ENCODE measurements around the gene FIGNL2. TPM values are rescaled to one million over a fixed set of nuclear protein-coding genes. Genes with fewer than 3 reads are reported as not detected.

Gene FIGNL2
- total RNA-seq, 4 donors from 2014 or later: 1.1 to 2.1 (median 1.3) TPM

GRCh38 chr12:51884676-51885229 lies 36.2 kb upstream of the FIGNL2 start:
- Histone ChIP-seq H3K27ac (no peak overlapping the region), H3K27me3 (no peaks in the 10 kb centered on the region), H3K9me3 (no peaks in the 10 kb centered on the region), H3K36me3 (no peaks in the 10 kb centered on the region), H3K4me3 (no peak overlapping the region), H3K4me1 (peaks cover 0 to 24% (median 7%) of the 10 kb centered on the region in 4 donors)
- DNase-seq (ENCODE audit: low spot score in 2 of 2): no peak
- TF ChIP-seq POLR2A (IDR thresholded peaks at IDR 0.05) (no peak), EP300 (IDR thresholded peaks at IDR 0.05) (no peak), CTCF (IDR thresholded peaks at IDR 0.05) (no peak)
- 90 to 92% methylated on average over 11 of the region's 11 CpGs for WGBS, 2 donors

- Histone ChIP-seq H3K27me3 (no peaks in the 10 kb centered on the region), H3K4me3 (no peak overlapping the region), H3K27ac (no peak overlapping the region), H3K9me3 (no peaks in the 10 kb centered on the region), H3K4me1 (peaks cover 0 to 24% (median 7%) of the 10 kb centered on the region in 4 donors), H3K36me3 (no peaks in the 10 kb centered on the region)
- WGBS, 2 donors: 76 to 79% methylated on average over 4 of the region's 4 CpGs
- no peak for TF ChIP-seq EP300 (IDR thresholded peaks at IDR 0.05)
- no peak for TF ChIP-seq CTCF (IDR thresholded peaks at IDR 0.05)
- TF ChIP-seq POLR2A (IDR thresholded peaks at IDR 0.05): no peak
- no peak for DNase-seq (ENCODE audit: low spot score in 2 of 2)
Observed at GRCh38 chr12:51883998-51884675, 35.6 kb upstream of the FIGNL2 start.

GRCh38 chr12:51883295-51883694 lies 34.8 kb upstream of the FIGNL2 start:
- Histone ChIP-seq H3K27ac (no peak overlapping the region), H3K4me3 (no peak overlapping the region), H3K4me1 (peaks cover 0 to 24% (median 7%) of the 10 kb centered on the region in 4 donors), H3K27me3 (no peaks in the 10 kb centered on the region), H3K36me3 (no peaks in the 10 kb centered on the region), H3K9me3 (no peaks in the 10 kb centered on the region)
- 67 to 70% methylated on average over 1 of the region's 1 CpG for WGBS, 2 donors
- no peak for DNase-seq (ENCODE audit: low spot score in 2 of 2)
- no peak for TF ChIP-seq POLR2A (IDR thresholded peaks at IDR 0.05)
- no peak for TF ChIP-seq EP300 (IDR thresholded peaks at IDR 0.05)
- TF ChIP-seq CTCF (IDR thresholded peaks at IDR 0.05): no peak

GRCh38 chr12:51879102-51879501 lies 30.6 kb upstream of the FIGNL2 start:
- H3K4me1 ChIP-seq: no peaks in the 10 kb centered on the region
- H3K36me3 ChIP-seq: no peaks in the 10 kb centered on the region
- H3K4me3 ChIP-seq: no peak overlapping the region
- no peaks in the 10 kb centered on the region for H3K9me3 ChIP-seq
- WGBS, 2 donors: 72 to 75% methylated on average over 3 of the region's 3 CpGs
- no peak for TF ChIP-seq EP300 (IDR thresholded peaks at IDR 0.05)
- TF ChIP-seq POLR2A (IDR thresholded peaks at IDR 0.05): no peak
- no peak for TF ChIP-seq CTCF (IDR thresholded peaks at IDR 0.05)
- DNase-seq (ENCODE audit: low spot score in 2 of 2): no peak
- H3K27ac ChIP-seq: no peak overlapping the region
- no peaks in the 10 kb centered on the region for H3K27me3 ChIP-seq

- peaks cover 0 to 16% (median 2%) of the 10 kb centered on the region in 4 donors for H3K4me1 ChIP-seq
- TF ChIP-seq POLR2A (IDR thresholded peaks at IDR 0.05): no peak
- TF ChIP-seq EP300 (IDR thresholded peaks at IDR 0.05): no peak
- TF ChIP-seq CTCF (IDR thresholded peaks at IDR 0.05): no peak
- no peaks in the 10 kb centered on the region for H3K27me3 ChIP-seq
- no peak for DNase-seq (ENCODE audit: low spot score in 2 of 2)
- H3K27ac ChIP-seq: no peak overlapping the region
- H3K36me3 ChIP-seq: no peaks in the 10 kb centered on the region
- no peaks in the 10 kb centered on the region for H3K9me3 ChIP-seq
- WGBS, 2 donors: 95 to 98% methylated on average over 4 of the region's 4 CpGs
- no peak overlapping the region for H3K4me3 ChIP-seq
Observed at GRCh38 chr12:51874486-51874885, 26.0 kb upstream of the FIGNL2 start.

Measured in tibial nerve (tissue), 4 donors.